ENCODE results near the gene TOP3B.
"Not testable (repeated sequence)": the region's sequence is repeated elsewhere in the genome, so short reads cannot be mapped to it uniquely, and the experiment has no call there.

Gene TOP3B

DNA sequence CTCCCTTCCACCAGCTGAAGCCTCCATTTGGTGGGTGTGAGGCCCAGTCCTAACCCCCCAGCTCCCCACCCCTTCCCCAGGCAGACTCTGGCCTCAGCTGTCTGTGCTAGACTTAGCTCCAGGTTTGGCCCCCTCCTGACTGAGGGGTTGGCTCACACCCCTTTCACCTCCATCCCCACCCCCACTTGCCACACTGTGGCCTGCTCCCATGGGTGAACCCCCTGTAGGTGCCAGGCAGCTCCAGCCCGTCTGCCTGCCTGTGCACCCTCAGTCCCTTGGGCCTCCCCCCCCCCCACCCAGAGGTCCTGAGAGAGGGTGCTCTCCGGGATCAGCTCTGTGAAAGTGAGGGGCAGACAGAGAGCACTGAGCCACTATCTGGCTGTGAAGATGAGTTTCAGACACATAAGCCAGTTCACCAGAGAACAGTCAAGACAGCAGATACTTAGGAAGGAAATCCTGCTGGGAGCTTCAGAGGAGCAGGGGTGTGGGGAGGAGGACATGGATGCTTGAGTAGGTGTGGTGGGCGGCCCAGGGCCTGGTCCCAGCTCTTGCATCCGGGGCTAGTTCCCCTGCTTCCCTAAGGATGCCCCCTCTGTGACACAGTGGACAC is 66.2 kb downstream of the TOP3B start:
- TF ChIP-seq, protein P1, sequence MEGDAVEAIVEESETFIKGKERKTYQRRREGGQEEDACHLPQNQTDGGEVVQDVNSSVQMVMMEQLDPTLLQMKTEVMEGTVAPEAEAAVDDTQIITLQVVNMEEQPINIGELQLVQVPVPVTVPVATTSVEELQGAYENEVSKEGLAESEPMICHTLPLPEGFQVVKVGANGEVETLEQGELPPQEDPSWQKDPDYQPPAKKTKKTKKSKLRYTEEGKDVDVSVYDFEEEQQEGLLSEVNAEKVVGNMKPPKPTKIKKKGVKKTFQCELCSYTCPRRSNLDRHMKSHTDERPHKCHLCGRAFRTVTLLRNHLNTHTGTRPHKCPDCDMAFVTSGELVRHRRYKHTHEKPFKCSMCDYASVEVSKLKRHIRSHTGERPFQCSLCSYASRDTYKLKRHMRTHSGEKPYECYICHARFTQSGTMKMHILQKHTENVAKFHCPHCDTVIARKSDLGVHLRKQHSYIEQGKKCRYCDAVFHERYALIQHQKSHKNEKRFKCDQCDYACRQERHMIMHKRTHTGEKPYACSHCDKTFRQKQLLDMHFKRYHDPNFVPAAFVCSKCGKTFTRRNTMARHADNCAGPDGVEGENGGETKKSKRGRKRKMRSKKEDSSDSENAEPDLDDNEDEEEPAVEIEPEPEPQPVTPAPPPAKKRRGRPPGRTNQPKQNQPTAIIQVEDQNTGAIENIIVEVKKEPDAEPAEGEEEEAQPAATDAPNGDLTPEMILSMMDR (IDR thresholded peaks at IDR 0.05; ENCODE audit: low read depth, low read length), result no peak
- H3K4me3 ChIP-seq (ENCODE audit: low read depth, low read length), result no peak overlapping the region

DNA sequence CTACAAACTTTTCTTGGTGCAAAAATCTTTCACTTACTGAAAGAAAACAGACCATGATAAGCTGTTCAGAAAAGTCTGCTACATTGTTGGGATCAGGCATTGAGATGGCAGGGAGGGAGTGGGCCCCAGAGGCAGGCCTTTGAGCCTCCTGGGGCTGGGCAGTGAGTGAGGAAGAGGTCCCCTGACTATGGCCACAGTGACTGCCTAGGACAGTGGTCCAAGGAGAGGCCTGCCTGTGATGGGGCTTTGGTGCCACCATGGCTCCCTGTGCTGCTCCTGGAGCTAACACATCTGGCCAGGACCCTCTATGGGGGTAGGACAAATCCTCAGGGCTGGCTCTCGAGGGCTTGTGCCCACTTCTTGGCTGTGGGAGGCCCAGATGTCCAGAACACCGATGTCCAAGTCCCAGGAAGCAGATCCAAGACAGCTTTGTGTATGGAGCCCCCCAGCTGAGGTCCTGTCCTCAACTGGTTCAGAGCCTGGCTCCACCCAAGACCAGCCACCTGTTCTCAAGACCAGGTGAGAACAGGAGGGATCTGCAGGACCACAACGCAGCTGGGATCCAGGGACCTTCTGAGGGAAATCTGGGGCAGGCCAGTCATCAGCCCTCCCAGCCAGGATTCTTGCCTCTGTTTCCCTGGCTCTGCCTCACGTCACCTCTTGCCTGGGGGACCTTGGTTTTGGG is 66.8 kb downstream of the TOP3B start:
- H3K4me3 ChIP-seq (ENCODE audit: low read depth, low read length), result no peak overlapping the region
- TF ChIP-seq, protein P1 (IDR thresholded peaks at IDR 0.05; ENCODE audit: low read depth, low read length), result no peak

DNA sequence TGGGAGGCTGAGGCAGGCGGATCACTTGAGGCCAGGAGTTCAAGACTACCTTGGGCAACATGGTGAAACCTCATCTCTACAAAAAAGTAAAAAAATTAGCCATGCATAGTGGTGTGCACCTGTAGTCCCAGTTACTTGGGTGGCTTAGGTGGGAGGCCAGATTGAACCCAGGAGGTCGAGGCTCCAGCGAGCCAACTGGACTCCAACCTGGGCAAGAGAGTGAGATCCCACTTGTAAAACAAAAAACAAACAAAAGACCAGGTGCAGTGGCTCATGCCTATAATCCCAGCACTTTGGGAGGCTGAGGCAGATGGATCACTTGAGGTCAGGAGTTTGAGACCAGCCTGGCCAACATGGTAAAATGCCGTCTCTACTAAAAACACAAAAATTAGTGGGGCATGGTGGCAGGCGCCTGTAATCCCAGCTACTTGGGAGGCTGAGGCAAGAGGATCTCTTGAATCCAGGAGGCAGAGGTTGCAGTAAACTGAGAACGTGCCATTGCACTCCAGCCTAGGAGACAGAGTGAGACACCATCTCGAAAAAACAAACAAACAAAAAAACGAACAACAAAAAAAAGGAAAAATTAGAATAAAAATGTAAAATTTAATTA is 68.4 kb downstream of the TOP3B start:
- not testable (repeated sequence) for H3K4me3 ChIP-seq (ENCODE audit: low read depth, low read length)

DNA sequence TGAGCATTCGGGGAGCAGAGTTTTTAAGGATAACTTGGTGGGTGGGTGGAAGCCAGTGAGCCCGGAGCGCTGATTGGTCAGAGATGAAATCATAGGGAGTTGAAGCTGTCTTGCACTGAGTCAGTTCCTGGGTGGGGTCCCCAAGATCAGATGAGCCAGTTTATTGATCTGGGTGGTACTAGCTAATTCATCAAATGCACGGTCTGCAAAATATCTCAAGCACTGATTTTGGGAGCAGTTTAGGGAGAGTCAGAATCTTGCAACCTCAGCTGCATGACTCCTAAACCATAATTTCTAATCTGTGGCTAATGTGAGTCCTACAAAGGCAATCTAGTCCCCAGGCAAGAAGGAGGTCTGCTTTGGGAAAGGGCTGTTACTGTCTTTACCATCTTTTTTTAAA is 72.2 kb downstream of the TOP3B start:
- not testable (repeated sequence) for H3K4me3 ChIP-seq (ENCODE audit: low read depth, low read length)

DNA sequence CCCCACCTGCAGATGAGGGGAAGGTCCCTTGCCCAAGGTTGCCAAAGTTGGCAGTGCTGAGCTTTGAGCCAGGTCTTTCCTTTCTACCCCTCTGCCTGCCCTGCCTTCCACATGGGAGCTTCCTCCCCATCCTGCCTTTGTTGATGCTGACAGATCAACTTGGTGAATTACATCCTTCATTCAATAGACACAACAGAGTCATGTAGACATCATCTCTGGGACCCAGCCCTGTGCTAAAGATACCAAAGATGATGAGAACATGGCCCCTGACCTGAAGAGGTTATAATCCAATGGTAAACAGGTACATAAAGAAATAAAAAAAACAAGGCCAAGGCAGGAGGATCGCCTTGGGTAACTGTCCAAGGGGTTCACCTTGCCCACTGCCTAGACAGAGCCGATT is 72.7 kb downstream of the TOP3B start:
- no peak overlapping the region for H3K4me3 ChIP-seq (ENCODE audit: low read depth, low read length)
- TF ChIP-seq, protein P1 (IDR thresholded peaks at IDR 0.05; ENCODE audit: low read depth, low read length), result no peak

DNA sequence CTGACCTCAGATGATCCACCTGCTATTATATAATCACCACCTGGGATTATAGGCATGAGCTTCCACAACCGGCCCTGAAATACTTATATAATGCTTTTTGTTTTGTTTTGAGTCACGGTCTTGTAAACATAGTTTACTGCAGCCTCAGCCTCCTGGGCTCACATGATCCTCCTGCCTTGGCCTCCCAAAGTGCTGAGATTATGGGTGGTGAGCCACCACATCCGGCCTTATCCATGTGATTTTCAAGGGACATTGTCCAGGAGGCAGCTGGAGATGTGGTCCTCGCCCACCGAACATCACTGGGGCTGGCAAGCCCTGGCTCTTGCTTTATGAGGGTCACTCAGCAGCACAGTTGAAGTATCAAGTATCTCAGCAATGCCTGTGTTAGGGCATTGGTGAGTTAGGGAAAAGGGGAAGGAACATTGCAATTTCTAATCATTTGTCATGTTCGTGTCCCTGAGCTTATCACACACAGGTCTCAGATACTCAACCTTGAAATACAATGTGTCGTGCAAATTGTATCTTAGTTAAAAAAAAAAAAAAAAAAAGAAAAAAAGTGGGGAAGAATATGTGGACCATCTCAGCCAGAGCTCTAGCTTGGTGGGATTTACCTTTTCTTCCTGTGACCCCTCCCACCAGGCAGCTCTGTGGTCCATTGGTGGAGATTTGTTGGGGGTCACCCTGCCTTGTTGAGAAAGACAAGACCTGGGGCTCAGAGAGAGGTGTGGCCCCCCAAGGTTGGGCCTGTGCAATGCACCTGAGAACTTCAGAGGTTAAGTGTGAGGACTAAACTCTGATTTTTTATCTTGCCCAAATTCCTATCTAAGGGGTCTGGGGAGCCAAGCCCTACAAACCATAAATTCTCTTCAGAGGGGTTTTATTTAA is 74.7 kb downstream of the TOP3B start:
- TF ChIP-seq, protein P1 (IDR thresholded peaks at IDR 0.05; ENCODE audit: low read depth, low read length), result no peak
- H3K4me3 ChIP-seq (ENCODE audit: low read depth, low read length), result no peak overlapping the region
